ENCODE data around the gene DNAH10.

Gene DNAH10

DNA sequence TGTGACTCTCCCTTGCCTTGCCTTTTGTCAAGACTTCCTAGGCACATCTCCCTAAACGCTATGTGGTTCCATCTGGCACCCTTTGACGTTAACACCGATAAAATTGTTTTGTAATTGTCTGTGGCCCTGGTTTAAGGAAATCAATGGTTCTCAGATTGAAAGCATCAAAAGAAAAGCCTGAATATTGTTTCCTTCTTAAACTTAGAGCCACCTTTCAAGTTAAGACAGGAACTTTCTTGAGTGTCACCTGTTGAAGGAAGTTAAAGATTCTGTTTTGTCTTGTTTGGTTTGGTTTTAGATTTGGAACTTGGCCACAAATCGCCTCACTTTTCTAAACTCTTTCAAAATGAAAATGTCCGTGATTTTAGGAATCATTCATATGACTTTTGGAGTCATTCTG is 14.8 kb upstream of the DNAH10 start:
- H3F3A ChIP-seq (ENCODE audit: insufficient read depth, low read length), result 0 out of 2 replicates have a peak, but pooled peaks cover 5% of the 10 kb centered on the region
- no peak overlapping the region for H3K4me2 ChIP-seq (ENCODE audit: low read length)
- peaks cover 10% of the 10 kb centered on the region for H3K4me1 ChIP-seq (ENCODE audit: insufficient read depth, low read length, severe bottlenecking)
- H3K36me3 ChIP-seq (ENCODE audit: insufficient read depth, low read length), result peaks cover 76% of the 10 kb centered on the region
- H3K9me3 ChIP-seq (ENCODE audit: low read length), result no peaks in the 10 kb centered on the region
- H2AFZ ChIP-seq (ENCODE audit: low read length), result no peak overlapping the region
- TF ChIP-seq, protein P1, sequence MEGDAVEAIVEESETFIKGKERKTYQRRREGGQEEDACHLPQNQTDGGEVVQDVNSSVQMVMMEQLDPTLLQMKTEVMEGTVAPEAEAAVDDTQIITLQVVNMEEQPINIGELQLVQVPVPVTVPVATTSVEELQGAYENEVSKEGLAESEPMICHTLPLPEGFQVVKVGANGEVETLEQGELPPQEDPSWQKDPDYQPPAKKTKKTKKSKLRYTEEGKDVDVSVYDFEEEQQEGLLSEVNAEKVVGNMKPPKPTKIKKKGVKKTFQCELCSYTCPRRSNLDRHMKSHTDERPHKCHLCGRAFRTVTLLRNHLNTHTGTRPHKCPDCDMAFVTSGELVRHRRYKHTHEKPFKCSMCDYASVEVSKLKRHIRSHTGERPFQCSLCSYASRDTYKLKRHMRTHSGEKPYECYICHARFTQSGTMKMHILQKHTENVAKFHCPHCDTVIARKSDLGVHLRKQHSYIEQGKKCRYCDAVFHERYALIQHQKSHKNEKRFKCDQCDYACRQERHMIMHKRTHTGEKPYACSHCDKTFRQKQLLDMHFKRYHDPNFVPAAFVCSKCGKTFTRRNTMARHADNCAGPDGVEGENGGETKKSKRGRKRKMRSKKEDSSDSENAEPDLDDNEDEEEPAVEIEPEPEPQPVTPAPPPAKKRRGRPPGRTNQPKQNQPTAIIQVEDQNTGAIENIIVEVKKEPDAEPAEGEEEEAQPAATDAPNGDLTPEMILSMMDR (IDR thresholded peaks at IDR 0.05; ENCODE audit: low read length), result no peak
- no peak for TF ChIP-seq EZH2 (IDR thresholded peaks at IDR 0.05; ENCODE audit: borderline replicate concordance, low read length)
- H3K9ac ChIP-seq (ENCODE audit: low read length), result no peak overlapping the region
- H3K9me2 ChIP-seq (ENCODE audit: low read depth, low read length), result no peaks in the 10 kb centered on the region
- no peak overlapping the region for H3K4me3 ChIP-seq (ENCODE audit: low read depth, low read length, poor library complexity, severe bottlenecking)
- no peak overlapping the region for H3K27ac ChIP-seq (ENCODE audit: low read depth, low read length, poor library complexity, severe bottlenecking)
- H3K79me2 ChIP-seq (ENCODE audit: insufficient read depth, low read length), result no peaks in the 10 kb centered on the region
- no peaks in the 10 kb centered on the region for H4K20me1 ChIP-seq (ENCODE audit: insufficient read depth, low read length)
- H3K27me3 ChIP-seq (ENCODE audit: insufficient read depth, low read length), result no peaks in the 10 kb centered on the region

DNA sequence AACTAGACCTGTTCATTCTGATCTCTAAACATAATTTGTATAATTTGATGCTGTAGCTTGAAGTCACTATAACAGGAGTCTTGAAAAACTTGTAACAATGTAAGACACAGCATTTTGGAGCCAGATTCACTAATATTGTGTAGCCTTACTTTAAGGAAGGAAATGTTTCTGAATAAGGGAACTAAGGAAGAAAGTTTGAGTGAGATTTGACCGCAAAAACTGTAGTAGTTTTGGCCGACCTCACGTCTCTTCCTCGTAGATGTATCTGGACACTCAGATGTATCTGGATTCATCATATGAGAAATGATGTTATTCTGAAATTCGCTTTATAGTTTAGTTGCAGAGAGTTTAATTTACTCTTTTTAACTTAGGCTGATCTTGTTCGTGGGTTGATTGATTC is 13.9 kb upstream of the DNAH10 start:
- no peak overlapping the region for H3K27ac ChIP-seq (ENCODE audit: low read depth, low read length, poor library complexity, severe bottlenecking)
- H3K9ac ChIP-seq (ENCODE audit: low read length), result no peak overlapping the region
- H4K20me1 ChIP-seq (ENCODE audit: insufficient read depth, low read length), result no peaks in the 10 kb centered on the region
- 0 out of 2 replicates have a peak, but pooled peaks cover 5% of the 10 kb centered on the region for H3F3A ChIP-seq (ENCODE audit: insufficient read depth, low read length)
- H3K4me1 ChIP-seq (ENCODE audit: insufficient read depth, low read length, severe bottlenecking), result peaks cover 1% of the 10 kb centered on the region
- no peaks in the 10 kb centered on the region for H3K9me3 ChIP-seq (ENCODE audit: low read length)
- H3K79me2 ChIP-seq (ENCODE audit: insufficient read depth, low read length), result no peaks in the 10 kb centered on the region
- H3K27me3 ChIP-seq (ENCODE audit: insufficient read depth, low read length), result no peaks in the 10 kb centered on the region
- no peak overlapping the region for H2AFZ ChIP-seq (ENCODE audit: low read length)
- H3K36me3 ChIP-seq (ENCODE audit: insufficient read depth, low read length), result peaks cover 83% of the 10 kb centered on the region
- H3K4me2 ChIP-seq (ENCODE audit: low read length), result no peak overlapping the region
- no peaks in the 10 kb centered on the region for H3K9me2 ChIP-seq (ENCODE audit: low read depth, low read length)
- TF ChIP-seq, protein P1 (IDR thresholded peaks at IDR 0.05; ENCODE audit: low read length), result no peak
- TF ChIP-seq EZH2 (IDR thresholded peaks at IDR 0.05; ENCODE audit: borderline replicate concordance, low read length), result no peak
- H3K4me3 ChIP-seq (ENCODE audit: low read depth, low read length, poor library complexity, severe bottlenecking), result no peak overlapping the region

DNA sequence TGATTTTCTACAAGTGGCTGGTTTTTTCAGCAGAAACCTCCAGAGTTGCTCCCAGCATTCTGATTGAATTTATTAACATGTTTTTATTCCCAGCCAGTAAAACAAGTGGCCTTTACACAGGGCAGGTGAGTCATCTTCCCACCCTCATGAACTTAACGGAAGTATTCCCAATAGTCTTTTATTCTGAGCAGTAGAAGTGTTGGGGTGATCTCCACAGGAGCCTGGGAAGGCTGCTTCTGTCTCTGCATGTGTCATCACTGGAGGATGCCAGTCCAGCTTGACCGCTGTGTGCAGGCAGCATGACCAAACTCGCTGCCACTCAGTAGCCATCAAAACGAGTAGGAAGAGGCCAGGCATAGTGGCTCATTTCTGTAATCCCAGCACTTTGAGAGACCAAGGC is 13.4 kb upstream of the DNAH10 start:
- no peaks in the 10 kb centered on the region for H3K27me3 ChIP-seq (ENCODE audit: insufficient read depth, low read length)
- peaks cover 84% of the 10 kb centered on the region for H3K36me3 ChIP-seq (ENCODE audit: insufficient read depth, low read length)
- H3K4me1 ChIP-seq (ENCODE audit: insufficient read depth, low read length, severe bottlenecking), result no peaks in the 10 kb centered on the region
- H3K79me2 ChIP-seq (ENCODE audit: insufficient read depth, low read length), result no peaks in the 10 kb centered on the region
- no peak overlapping the region for H3K9ac ChIP-seq (ENCODE audit: low read length)
- no peak overlapping the region for H3K4me3 ChIP-seq (ENCODE audit: low read depth, low read length, poor library complexity, severe bottlenecking)
- H3K9me2 ChIP-seq (ENCODE audit: low read depth, low read length), result no peaks in the 10 kb centered on the region
- H3K27ac ChIP-seq (ENCODE audit: low read depth, low read length, poor library complexity, severe bottlenecking), result no peak overlapping the region
- TF ChIP-seq, protein P1 (IDR thresholded peaks at IDR 0.05; ENCODE audit: low read length), result no peak
- TF ChIP-seq EZH2 (IDR thresholded peaks at IDR 0.05; ENCODE audit: borderline replicate concordance, low read length), result no peak
- H4K20me1 ChIP-seq (ENCODE audit: insufficient read depth, low read length), result no peaks in the 10 kb centered on the region
- H3K4me2 ChIP-seq (ENCODE audit: low read length), result no peak overlapping the region
- no peaks in the 10 kb centered on the region for H3K9me3 ChIP-seq (ENCODE audit: low read length)
- no peak overlapping the region for H2AFZ ChIP-seq (ENCODE audit: low read length)
- H3F3A ChIP-seq (ENCODE audit: insufficient read depth, low read length), result 0 out of 2 replicates have a peak, but pooled peaks cover 4% of the 10 kb centered on the region
